KMS-11 (cell line): ENCODE data around the gene APOL2.
"Not testable (repeated sequence)": the region's sequence is repeated elsewhere in the genome, so short reads cannot be mapped to it uniquely, and the experiment has no call there.

Experiments used
- H2AFZ ChIP-seq: fragments of 200-600 bp; sonication (generic); 2 replicates; pipeline ENCODE4 v1.6.1; 2016; ENCODE audit warnings: antibody characterized with exemption, mixed run types, low read depth
- H3K27ac ChIP-seq: fragments of 200-600 bp; sonication (generic); 2 replicates; pipeline ENCODE4 v1.6.1; 2016; ENCODE audit warnings: mild to moderate bottlenecking, mixed run types
- H3K27me3 ChIP-seq: fragments of 200-600 bp; sonication (generic); 2 replicates; pipeline ENCODE4 v1.6.1; 2017; ENCODE audit warnings: mild to moderate bottlenecking, low read depth, mixed run types, moderate library complexity; ENCODE audit not compliant: insufficient read depth
- H3K36me3 ChIP-seq: fragments of 200-600 bp; sonication (generic); 2 replicates; pipeline ENCODE4 v1.6.1; 2017; ENCODE audit warnings: mild to moderate bottlenecking, mixed run types; ENCODE audit not compliant: insufficient read depth
- H3K4me1 ChIP-seq: fragments of 200-600 bp; sonication (generic); 2 replicates; pipeline ENCODE4 v1.6.1; 2016; ENCODE audit warnings: mild to moderate bottlenecking, low read depth, mixed run types; ENCODE audit not compliant: poor library complexity, severe bottlenecking
- H3K4me2 ChIP-seq: fragments of 200-600 bp; sonication (generic); 2 replicates; pipeline ENCODE4 v1.7.0; 2016; ENCODE audit warnings: mild to moderate bottlenecking, mixed run types
- H3K4me3 ChIP-seq: fragments of 200-600 bp; sonication (generic); IDR thresholded peaks from 2 replicates; pipeline ENCODE4 v1.6.1; 2017; ENCODE audit warnings: low read depth, low read length, mixed read lengths; ENCODE audit not compliant: insufficient read depth
- H3K79me2 ChIP-seq: fragments of 200-600 bp; sonication (generic); 2 replicates; pipeline ENCODE4 v1.6.1; 2016; ENCODE audit warnings: low read depth, mixed run types; ENCODE audit not compliant: insufficient read depth
- H3K9ac ChIP-seq: fragments of 200-600 bp; sonication (generic); 2 replicates; pipeline ENCODE4 v1.6.1; 2016; ENCODE audit warnings: mild to moderate bottlenecking, mixed run types
- H4K20me1 ChIP-seq: fragments of 200-600 bp; sonication (generic); 2 replicates; pipeline ENCODE4 v1.6.1; 2016; ENCODE audit warnings: mild to moderate bottlenecking, mixed run types; ENCODE audit not compliant: insufficient read depth
- TF ChIP-seq, protein P1 (sequence below): fragments of 200-600 bp; sonication (generic); conservative IDR thresholded peaks from 2 replicates; pipeline ENCODE4 v1.6.1; 2017; ENCODE audit warnings: low read depth, mild to moderate bottlenecking, antibody characterized with exemption, low read length, moderate library complexity, mixed read lengths

Gene APOL2

DNA sequence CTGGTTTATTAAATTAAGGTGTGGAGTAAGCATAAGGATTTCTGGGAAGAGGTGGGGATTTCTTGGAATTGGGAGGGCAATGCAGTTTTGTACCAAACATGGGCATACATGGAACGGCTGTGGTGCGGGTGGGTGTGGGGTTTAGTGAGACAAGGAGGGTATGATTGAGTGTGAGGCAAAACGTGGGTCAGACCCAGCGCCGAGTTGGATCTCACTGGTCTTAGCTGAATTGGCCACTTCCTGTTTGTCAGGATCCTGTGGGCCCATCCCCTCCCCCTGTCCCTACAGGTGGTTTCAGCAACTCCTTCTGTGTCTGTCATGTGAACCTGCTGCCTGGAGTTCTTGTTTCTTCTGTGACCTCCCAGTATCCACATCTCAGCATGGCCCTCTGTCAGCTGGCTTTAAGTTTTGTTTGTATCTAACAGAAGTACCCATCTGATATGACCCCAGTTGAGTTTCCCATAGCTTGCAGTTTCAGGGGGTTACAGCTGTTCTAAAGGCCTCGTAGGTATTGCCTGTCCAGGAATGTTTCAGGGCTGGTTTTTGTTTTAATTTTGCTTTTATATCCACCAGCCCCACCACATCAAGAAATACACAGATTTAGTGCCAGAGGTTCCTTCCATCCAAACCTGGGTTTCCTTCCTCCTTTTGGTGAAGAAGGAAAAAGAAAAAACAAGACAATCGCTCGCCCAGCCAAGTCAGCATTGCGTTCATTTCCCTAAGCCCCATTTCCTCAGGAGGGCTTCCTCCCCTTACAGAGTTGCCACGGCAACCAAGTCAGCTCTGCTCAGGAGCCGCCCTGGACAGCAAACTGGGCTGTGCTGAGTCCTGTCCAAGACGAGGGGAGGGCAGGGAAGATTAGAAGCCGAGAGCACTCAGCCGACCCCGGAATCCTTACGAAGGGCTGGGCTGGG, 19.6 kb upstream of the APOL2 start:
- TF ChIP-seq, protein P1, sequence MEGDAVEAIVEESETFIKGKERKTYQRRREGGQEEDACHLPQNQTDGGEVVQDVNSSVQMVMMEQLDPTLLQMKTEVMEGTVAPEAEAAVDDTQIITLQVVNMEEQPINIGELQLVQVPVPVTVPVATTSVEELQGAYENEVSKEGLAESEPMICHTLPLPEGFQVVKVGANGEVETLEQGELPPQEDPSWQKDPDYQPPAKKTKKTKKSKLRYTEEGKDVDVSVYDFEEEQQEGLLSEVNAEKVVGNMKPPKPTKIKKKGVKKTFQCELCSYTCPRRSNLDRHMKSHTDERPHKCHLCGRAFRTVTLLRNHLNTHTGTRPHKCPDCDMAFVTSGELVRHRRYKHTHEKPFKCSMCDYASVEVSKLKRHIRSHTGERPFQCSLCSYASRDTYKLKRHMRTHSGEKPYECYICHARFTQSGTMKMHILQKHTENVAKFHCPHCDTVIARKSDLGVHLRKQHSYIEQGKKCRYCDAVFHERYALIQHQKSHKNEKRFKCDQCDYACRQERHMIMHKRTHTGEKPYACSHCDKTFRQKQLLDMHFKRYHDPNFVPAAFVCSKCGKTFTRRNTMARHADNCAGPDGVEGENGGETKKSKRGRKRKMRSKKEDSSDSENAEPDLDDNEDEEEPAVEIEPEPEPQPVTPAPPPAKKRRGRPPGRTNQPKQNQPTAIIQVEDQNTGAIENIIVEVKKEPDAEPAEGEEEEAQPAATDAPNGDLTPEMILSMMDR: no peak
- Histone ChIP-seq H3K27me3 (no peaks in the 10 kb centered on the region), H3K36me3 (no peaks in the 10 kb centered on the region), H3K4me1 (peaks cover 63% of the 10 kb centered on the region), H3K27ac (peak overlapping the region; percentile 94), H3K4me3 (no peak overlapping the region), H3K4me2 (peak overlapping the region; percentile 89), H2AFZ (peak overlapping the region; percentile 71), H3K9ac (peak overlapping the region; percentile 56), H3K79me2 (no peaks in the 10 kb centered on the region), H4K20me1 (no peaks in the 10 kb centered on the region)

DNA sequence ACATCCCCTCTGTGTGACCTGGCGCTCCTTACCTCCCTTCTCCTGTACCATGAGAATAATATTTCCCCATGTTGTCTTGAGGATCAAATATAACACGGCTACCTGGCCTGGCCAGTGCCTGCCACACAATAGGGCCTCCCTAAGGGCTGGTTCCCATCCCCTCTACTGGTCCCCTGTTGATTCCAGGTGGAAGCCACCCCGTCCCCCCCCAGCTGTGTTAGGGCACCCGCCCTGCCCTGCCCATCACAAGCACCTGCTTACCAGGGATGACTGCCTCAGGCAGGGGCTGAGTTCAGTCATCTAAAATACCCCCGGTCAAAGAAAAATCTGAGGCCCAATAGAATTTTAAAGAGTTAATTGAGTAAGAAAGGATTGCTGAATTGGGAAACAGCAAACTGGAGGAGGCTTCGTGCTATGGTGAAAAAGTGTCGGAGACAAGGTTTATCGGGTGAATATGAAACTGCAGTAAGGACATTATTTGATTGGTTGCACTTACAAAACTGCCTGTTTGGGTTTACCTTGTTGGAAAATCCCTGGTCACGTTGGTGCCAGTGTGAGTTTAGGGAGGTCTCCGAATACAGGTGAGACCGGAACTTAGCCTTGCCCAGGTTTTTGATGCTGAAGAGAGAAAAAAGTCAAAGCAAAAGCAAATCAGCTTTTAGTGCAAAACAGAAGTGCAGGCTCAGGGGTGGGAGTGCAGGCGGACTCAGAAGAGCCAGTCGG, 18.8 kb upstream of the APOL2 start:
- H3K4me1 ChIP-seq: peaks cover 72% of the 10 kb centered on the region
- peak overlapping the region; percentile 94 for H3K27ac ChIP-seq
- peak overlapping the region; percentile 56 for H3K9ac ChIP-seq
- no peaks in the 10 kb centered on the region for H3K36me3 ChIP-seq
- TF ChIP-seq, protein P1: no peak
- no peaks in the 10 kb centered on the region for H4K20me1 ChIP-seq
- no peaks in the 10 kb centered on the region for H3K27me3 ChIP-seq
- peak overlapping the region; percentile 71 for H2AFZ ChIP-seq
- no peak overlapping the region for H3K4me3 ChIP-seq
- no peaks in the 10 kb centered on the region for H3K79me2 ChIP-seq
- H3K4me2 ChIP-seq: peak overlapping the region; percentile 89

- H3K9ac ChIP-seq: peak overlapping the region; percentile 56; the same call in 1 of the 2 replicates
- H3K4me3 ChIP-seq: no peak overlapping the region
- peaks cover 79% of the 10 kb centered on the region for H3K4me1 ChIP-seq
- no peaks in the 10 kb centered on the region for H4K20me1 ChIP-seq
- H3K4me2 ChIP-seq: peak overlapping the region; percentile 89; the same call in 1 of the 2 replicates
- H3K36me3 ChIP-seq: no peaks in the 10 kb centered on the region
- H3K27me3 ChIP-seq: no peaks in the 10 kb centered on the region
- no peaks in the 10 kb centered on the region for H3K79me2 ChIP-seq
- TF ChIP-seq, protein P1: no peak
- H3K27ac ChIP-seq: peak overlapping the region; percentile 94
- no peak overlapping the region for H2AFZ ChIP-seq
Measured at GRCh38 chr22:36257308-36257707, 18.0 kb upstream of the APOL2 start.

GRCh38 chr22:36256478-36256877, 17.2 kb upstream of the APOL2 start:
- H3K4me1 ChIP-seq: peaks cover 72% of the 10 kb centered on the region
- H3K79me2 ChIP-seq: no peaks in the 10 kb centered on the region
- H3K27me3 ChIP-seq: no peaks in the 10 kb centered on the region
- TF ChIP-seq, protein P1: no peak
- H4K20me1 ChIP-seq: no peaks in the 10 kb centered on the region
- H3K27ac ChIP-seq: no peak overlapping the region
- no peak overlapping the region for H3K4me2 ChIP-seq
- no peak overlapping the region for H3K9ac ChIP-seq
- H2AFZ ChIP-seq: no peak overlapping the region
- no peak overlapping the region for H3K4me3 ChIP-seq
- no peaks in the 10 kb centered on the region for H3K36me3 ChIP-seq

- H3K4me2 ChIP-seq, H2AFZ ChIP-seq, H4K20me1 ChIP-seq, H3K27me3 ChIP-seq, H3K4me3 ChIP-seq, H3K27ac ChIP-seq, H3K36me3 ChIP-seq, H3K9ac ChIP-seq, H3K79me2 ChIP-seq: not testable (repeated sequence)
- peaks cover 63% of the 10 kb centered on the region for H3K4me1 ChIP-seq
Measured at GRCh38 chr22:36255572-36255971, 16.2 kb upstream of the APOL2 start.
